ENCODE results near the gene TXNDC8. TPM values are rescaled to one million over a fixed set of nuclear protein-coding genes. Genes with fewer than 3 reads are reported as not detected.

TXNDC8 gene
- total and polyA plus RNA-seq, 2 experiments from 2014 or later: not detected

- H3K79me2 ChIP-seq (replicated peaks; ENCODE audit: insufficient read depth): no peaks in the 10 kb centered on the region
- Mint-ChIP-seq H3K4me1 (no peaks in the 10 kb centered on the region), H3K36me3 (ENCODE audit: low read depth) (no peaks in the 10 kb centered on the region), H3K27ac (no peak overlapping the region), H3K9me3 (no peaks in the 10 kb centered on the region; the same call in 2 of the 3 replicates), H3K27me3 (ENCODE audit: insufficient read depth, low read depth, poor library complexity) (no peaks in the 10 kb centered on the region), H3K4me3 (no peak overlapping the region)
- H3F3A ChIP-seq (replicated peaks; ENCODE audit: low read depth): no peaks in the 10 kb centered on the region
- TF ChIP-seq, protein P1, sequence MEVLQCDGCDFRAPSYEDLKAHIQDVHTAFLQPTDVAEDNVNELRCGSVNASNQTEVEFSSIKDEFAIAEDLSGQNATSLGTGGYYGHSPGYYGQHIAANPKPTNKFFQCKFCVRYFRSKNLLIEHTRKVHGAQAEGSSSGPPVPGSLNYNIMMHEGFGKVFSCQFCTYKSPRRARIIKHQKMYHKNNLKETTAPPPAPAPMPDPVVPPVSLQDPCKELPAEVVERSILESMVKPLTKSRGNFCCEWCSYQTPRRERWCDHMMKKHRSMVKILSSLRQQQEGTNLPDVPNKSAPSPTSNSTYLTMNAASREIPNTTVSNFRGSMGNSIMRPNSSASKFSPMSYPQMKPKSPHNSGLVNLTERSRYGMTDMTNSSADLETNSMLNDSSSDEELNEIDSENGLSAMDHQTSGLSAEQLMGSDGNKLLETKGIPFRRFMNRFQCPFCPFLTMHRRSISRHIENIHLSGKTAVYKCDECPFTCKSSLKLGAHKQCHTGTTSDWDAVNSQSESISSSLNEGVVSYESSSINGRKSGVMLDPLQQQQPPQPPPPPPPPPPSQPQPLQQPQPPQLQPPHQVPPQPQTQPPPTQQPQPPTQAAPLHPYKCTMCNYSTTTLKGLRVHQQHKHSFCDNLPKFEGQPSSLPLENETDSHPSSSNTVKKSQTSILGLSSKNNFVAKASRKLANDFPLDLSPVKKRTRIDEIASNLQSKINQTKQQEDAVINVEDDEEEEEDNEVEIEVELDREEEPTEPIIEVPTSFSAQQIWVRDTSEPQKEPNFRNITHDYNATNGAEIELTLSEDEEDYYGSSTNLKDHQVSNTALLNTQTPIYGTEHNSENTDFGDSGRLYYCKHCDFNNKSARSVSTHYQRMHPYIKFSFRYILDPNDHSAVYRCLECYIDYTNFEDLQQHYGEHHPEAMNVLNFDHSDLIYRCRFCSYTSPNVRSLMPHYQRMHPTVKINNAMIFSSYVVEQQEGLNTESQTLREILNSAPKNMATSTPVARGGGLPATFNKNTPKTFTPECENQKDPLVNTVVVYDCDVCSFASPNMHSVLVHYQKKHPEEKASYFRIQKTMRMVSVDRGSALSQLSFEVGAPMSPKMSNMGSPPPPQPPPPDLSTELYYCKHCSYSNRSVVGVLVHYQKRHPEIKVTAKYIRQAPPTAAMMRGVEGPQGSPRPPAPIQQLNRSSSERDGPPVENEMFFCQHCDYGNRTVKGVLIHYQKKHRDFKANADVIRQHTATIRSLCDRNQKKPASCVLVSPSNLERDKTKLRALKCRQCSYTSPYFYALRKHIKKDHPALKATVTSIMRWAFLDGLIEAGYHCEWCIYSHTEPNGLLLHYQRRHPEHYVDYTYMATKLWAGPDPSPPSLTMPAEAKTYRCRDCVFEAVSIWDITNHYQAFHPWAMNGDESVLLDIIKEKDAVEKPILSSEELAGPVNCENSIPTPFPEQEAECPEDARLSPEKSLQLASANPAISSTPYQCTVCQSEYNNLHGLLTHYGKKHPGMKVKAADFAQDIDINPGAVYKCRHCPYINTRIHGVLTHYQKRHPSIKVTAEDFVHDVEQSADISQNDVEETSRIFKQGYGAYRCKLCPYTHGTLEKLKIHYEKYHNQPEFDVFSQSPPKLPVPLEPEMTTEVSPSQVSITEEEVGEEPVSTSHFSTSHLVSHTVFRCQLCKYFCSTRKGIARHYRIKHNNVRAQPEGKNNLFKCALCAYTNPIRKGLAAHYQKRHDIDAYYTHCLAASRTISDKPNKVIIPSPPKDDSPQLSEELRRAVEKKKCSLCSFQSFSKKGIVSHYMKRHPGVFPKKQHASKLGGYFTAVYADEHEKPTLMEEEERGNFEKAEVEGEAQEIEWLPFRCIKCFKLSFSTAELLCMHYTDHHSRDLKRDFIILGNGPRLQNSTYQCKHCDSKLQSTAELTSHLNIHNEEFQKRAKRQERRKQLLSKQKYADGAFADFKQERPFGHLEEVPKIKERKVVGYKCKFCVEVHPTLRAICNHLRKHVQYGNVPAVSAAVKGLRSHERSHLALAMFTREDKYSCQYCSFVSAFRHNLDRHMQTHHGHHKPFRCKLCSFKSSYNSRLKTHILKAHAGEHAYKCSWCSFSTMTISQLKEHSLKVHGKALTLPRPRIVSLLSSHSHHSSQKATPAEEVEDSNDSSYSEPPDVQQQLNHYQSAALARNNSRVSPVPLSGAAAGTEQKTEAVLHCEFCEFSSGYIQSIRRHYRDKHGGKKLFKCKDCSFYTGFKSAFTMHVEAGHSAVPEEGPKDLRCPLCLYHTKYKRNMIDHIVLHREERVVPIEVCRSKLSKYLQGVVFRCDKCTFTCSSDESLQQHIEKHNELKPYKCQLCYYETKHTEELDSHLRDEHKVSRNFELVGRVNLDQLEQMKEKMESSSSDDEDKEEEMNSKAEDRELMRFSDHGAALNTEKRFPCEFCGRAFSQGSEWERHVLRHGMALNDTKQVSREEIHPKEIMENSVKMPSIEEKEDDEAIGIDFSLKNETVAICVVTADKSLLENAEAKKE (CRISPR knock-in tag; IDR thresholded peaks at IDR 0.05): no peak
- TF ChIP-seq ZNF114 (CRISPR knock-in tag; IDR thresholded peaks at IDR 0.05) (no peak), EZH2 (IDR thresholded peaks at IDR 0.05; ENCODE audit: low read depth, unreplicated experiment) (no peak), EZH2phosphoT487 (IDR thresholded peaks at IDR 0.05; ENCODE audit: unreplicated experiment) (no peak), NANOG (IDR thresholded peaks at IDR 0.05; ENCODE audit: borderline replicate concordance) (no peak), REST (IDR thresholded peaks at IDR 0.05; ENCODE audit: unreplicated experiment) (no peak)
- 0 out of 2 replicates have a peak overlapping the region, but pooled peaks have one; percentile 38 for H2AFZ ChIP-seq
- no peaks in the 10 kb centered on the region for H3K36me3 ChIP-seq (ENCODE audit: insufficient read depth)
- H3K4me2 ChIP-seq: no peak overlapping the region
- no peak for ATAC-seq
- no peaks in the 10 kb centered on the region for H4K20me1 ChIP-seq (replicated peaks; ENCODE audit: insufficient read depth)
- no peaks in the 10 kb centered on the region for H3K27me3 ChIP-seq (ENCODE audit: insufficient read depth)
- no peak overlapping the region for H3K27ac ChIP-seq (ENCODE audit: low read depth)
- H3K4me3 ChIP-seq: no peak overlapping the region
- H3K4me1 ChIP-seq (ENCODE audit: insufficient read depth): no peaks in the 10 kb centered on the region
- no peaks in the 10 kb centered on the region for H3K9me2 ChIP-seq (ENCODE audit: insufficient read depth)
- DNase-seq (ENCODE audit: low spot score): no peak
Observed at GRCh38 chr9:110298043-110298605, 39.5 kb downstream of the TXNDC8 start.
